ENCODE results near the gene EIF1. TPM values are rescaled to one million over a fixed set of nuclear protein-coding genes. Genes with fewer than 3 reads are reported as not detected.

The EIF1 gene
- total and polyA plus RNA-seq, 2 of the 8 experiments (the other 6 are each of a cell fraction or from before 2014, with no cell fraction given): 175 to 539 TPM

DNA sequence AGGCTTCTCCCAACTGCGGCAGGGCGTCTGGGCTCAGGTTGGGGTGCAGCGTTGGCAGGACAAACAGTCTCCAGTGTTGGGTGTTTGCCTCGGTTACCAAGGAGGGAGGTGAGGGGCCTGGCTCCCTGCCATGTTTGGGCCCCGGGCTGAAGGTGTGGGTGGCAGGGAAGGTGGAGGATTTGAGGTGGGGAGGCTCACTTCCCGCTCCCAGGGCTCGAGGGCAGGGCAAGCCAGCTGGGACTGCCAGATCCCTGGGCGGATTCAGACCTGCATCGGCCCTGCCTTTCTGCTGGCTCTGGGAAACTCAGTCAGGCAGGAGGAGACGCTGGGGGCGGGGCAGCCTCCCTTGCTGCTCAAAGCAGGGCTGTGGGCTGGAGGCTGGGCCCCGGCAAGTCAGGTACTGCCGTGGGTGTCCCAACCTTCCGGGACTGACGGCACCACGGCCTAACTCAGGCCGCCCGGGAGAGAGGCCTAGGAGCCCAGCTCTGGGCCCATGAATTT lies 33.0 kb upstream of the EIF1 start (continued):
- TF ChIP-seq, protein P1, sequence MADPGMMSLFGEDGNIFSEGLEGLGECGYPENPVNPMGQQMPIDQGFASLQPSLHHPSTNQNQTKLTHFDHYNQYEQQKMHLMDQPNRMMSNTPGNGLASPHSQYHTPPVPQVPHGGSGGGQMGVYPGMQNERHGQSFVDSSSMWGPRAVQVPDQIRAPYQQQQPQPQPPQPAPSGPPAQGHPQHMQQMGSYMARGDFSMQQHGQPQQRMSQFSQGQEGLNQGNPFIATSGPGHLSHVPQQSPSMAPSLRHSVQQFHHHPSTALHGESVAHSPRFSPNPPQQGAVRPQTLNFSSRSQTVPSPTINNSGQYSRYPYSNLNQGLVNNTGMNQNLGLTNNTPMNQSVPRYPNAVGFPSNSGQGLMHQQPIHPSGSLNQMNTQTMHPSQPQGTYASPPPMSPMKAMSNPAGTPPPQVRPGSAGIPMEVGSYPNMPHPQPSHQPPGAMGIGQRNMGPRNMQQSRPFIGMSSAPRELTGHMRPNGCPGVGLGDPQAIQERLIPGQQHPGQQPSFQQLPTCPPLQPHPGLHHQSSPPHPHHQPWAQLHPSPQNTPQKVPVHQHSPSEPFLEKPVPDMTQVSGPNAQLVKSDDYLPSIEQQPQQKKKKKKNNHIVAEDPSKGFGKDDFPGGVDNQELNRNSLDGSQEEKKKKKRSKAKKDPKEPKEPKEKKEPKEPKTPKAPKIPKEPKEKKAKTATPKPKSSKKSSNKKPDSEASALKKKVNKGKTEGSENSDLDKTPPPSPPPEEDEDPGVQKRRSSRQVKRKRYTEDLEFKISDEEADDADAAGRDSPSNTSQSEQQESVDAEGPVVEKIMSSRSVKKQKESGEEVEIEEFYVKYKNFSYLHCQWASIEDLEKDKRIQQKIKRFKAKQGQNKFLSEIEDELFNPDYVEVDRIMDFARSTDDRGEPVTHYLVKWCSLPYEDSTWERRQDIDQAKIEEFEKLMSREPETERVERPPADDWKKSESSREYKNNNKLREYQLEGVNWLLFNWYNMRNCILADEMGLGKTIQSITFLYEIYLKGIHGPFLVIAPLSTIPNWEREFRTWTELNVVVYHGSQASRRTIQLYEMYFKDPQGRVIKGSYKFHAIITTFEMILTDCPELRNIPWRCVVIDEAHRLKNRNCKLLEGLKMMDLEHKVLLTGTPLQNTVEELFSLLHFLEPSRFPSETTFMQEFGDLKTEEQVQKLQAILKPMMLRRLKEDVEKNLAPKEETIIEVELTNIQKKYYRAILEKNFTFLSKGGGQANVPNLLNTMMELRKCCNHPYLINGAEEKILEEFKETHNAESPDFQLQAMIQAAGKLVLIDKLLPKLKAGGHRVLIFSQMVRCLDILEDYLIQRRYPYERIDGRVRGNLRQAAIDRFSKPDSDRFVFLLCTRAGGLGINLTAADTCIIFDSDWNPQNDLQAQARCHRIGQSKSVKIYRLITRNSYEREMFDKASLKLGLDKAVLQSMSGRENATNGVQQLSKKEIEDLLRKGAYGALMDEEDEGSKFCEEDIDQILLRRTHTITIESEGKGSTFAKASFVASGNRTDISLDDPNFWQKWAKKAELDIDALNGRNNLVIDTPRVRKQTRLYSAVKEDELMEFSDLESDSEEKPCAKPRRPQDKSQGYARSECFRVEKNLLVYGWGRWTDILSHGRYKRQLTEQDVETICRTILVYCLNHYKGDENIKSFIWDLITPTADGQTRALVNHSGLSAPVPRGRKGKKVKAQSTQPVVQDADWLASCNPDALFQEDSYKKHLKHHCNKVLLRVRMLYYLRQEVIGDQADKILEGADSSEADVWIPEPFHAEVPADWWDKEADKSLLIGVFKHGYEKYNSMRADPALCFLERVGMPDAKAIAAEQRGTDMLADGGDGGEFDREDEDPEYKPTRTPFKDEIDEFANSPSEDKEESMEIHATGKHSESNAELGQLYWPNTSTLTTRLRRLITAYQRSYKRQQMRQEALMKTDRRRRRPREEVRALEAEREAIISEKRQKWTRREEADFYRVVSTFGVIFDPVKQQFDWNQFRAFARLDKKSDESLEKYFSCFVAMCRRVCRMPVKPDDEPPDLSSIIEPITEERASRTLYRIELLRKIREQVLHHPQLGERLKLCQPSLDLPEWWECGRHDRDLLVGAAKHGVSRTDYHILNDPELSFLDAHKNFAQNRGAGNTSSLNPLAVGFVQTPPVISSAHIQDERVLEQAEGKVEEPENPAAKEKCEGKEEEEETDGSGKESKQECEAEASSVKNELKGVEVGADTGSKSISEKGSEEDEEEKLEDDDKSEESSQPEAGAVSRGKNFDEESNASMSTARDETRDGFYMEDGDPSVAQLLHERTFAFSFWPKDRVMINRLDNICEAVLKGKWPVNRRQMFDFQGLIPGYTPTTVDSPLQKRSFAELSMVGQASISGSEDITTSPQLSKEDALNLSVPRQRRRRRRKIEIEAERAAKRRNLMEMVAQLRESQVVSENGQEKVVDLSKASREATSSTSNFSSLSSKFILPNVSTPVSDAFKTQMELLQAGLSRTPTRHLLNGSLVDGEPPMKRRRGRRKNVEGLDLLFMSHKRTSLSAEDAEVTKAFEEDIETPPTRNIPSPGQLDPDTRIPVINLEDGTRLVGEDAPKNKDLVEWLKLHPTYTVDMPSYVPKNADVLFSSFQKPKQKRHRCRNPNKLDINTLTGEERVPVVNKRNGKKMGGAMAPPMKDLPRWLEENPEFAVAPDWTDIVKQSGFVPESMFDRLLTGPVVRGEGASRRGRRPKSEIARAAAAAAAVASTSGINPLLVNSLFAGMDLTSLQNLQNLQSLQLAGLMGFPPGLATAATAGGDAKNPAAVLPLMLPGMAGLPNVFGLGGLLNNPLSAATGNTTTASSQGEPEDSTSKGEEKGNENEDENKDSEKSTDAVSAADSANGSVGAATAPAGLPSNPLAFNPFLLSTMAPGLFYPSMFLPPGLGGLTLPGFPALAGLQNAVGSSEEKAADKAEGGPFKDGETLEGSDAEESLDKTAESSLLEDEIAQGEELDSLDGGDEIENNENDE (IDR thresholded peaks at IDR 0.05; ENCODE audit: insufficient replicate concordance, low read length): no peak
- no peak for TF ChIP-seq SP1 (IDR thresholded peaks at IDR 0.05; ENCODE audit: low read depth, low read length)
- TF ChIP-seq PHF8 (conservative IDR thresholded peaks at IDR 0.05; ENCODE audit: low read depth, low read length): no peak
- no peak for TF ChIP-seq KDM4A (IDR thresholded peaks at IDR 0.05; ENCODE audit: low read depth, low read length, severe bottlenecking)
- TF ChIP-seq TCF12 (IDR thresholded peaks at IDR 0.05; ENCODE audit: low read depth, low read length): no peak
- TF ChIP-seq, protein P2, sequence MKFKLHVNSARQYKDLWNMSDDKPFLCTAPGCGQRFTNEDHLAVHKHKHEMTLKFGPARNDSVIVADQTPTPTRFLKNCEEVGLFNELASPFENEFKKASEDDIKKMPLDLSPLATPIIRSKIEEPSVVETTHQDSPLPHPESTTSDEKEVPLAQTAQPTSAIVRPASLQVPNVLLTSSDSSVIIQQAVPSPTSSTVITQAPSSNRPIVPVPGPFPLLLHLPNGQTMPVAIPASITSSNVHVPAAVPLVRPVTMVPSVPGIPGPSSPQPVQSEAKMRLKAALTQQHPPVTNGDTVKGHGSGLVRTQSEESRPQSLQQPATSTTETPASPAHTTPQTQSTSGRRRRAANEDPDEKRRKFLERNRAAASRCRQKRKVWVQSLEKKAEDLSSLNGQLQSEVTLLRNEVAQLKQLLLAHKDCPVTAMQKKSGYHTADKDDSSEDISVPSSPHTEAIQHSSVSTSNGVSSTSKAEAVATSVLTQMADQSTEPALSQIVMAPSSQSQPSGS (IDR thresholded peaks at IDR 0.05; ENCODE audit: low read length): no peak
- no peak for TF ChIP-seq CHD1 (IDR thresholded peaks at IDR 0.05; ENCODE audit: low read depth, low read length)
- TF ChIP-seq YY1 (IDR thresholded peaks at IDR 0.05; ENCODE audit: low read depth, low read length): no peak
- peak; percentile 28 for TF ChIP-seq ASH2L (IDR thresholded peaks at IDR 0.05; ENCODE audit: low read length)
- no peak for TF ChIP-seq KDM1A (IDR thresholded peaks at IDR 0.05; ENCODE audit: borderline replicate concordance, low read length)
